CD4-positive, alpha-beta T cell treated with Interleukin-6 at 100 ng/mL for 8 hours (primary cell): ENCODE results near the gene PLA2G5.

Source experiments
- DNase-seq: peaks from one replicate; pipeline ENCODE4 v3.0.0-alpha.2; 2020; ENCODE audit warnings: mixed read lengths, low spot score

The PLA2G5 gene

GRCh38 chr1:20090119-20090518 is 20.1 kb downstream of the PLA2G5 start:
- DNase-seq: no peak

GRCh38 chr1:20090641-20091040 is 20.6 kb downstream of the PLA2G5 start:
- DNase-seq: no peak

- no peak for DNase-seq
These were observed 23.3 kb downstream of the PLA2G5 start for GRCh38 chr1:20093303-20093702.

- DNase-seq: no peak
These were observed 24.0 kb downstream of the PLA2G5 start for GRCh38 chr1:20093940-20094391.

GRCh38 chr1:20095564-20096434 is 25.8 kb downstream of the PLA2G5 start:
- no peak for DNase-seq

- DNase-seq: no peak
These were observed 26.9 kb downstream of the PLA2G5 start for GRCh38 chr1:20096840-20097447.

GRCh38 chr1:20099533-20099932 is 29.5 kb downstream of the PLA2G5 start:
- DNase-seq: no peak

GRCh38 chr1:20100632-20101355 is 30.8 kb downstream of the PLA2G5 start:
- DNase-seq: peak; percentile 14

GRCh38 chr1:20102875-20103274 is 32.9 kb downstream of the PLA2G5 start:
- DNase-seq: no peak

GRCh38 chr1:20105856-20106255 is 35.9 kb downstream of the PLA2G5 start:
- no peak for DNase-seq

GRCh38 chr1:20107351-20107750 is 37.4 kb downstream of the PLA2G5 start:
- no peak for DNase-seq

- no peak for DNase-seq
These were observed 37.8 kb downstream of the PLA2G5 start for GRCh38 chr1:20107796-20108195.

- no peak for DNase-seq
These were observed 38.6 kb downstream of the PLA2G5 start for GRCh38 chr1:20108366-20109123.

- no peak for DNase-seq
These were observed 39.3 kb downstream of the PLA2G5 start for GRCh38 chr1:20109223-20109856.

- no peak for DNase-seq
These were observed 40.7 kb downstream of the PLA2G5 start for GRCh38 chr1:20110679-20111078.

- no peak for DNase-seq
These were observed 41.5 kb downstream of the PLA2G5 start for GRCh38 chr1:20111452-20111851.

GRCh38 chr1:20112279-20113000 is 42.4 kb downstream of the PLA2G5 start:
- no peak for DNase-seq

- DNase-seq: no peak
These were observed 44.1 kb downstream of the PLA2G5 start for GRCh38 chr1:20114021-20114648.

- DNase-seq: no peak
These were observed 45.5 kb downstream of the PLA2G5 start for GRCh38 chr1:20115479-20115878.

- no peak for DNase-seq
These were observed 45.9 kb downstream of the PLA2G5 start for GRCh38 chr1:20115916-20116315.
